ENCODE measurements around the gene DAD1.
"Not testable (repeated sequence)": the region's sequence is repeated elsewhere in the genome, so short reads cannot be mapped to it uniquely, and the experiment has no call there.

Gene DAD1

DNA sequence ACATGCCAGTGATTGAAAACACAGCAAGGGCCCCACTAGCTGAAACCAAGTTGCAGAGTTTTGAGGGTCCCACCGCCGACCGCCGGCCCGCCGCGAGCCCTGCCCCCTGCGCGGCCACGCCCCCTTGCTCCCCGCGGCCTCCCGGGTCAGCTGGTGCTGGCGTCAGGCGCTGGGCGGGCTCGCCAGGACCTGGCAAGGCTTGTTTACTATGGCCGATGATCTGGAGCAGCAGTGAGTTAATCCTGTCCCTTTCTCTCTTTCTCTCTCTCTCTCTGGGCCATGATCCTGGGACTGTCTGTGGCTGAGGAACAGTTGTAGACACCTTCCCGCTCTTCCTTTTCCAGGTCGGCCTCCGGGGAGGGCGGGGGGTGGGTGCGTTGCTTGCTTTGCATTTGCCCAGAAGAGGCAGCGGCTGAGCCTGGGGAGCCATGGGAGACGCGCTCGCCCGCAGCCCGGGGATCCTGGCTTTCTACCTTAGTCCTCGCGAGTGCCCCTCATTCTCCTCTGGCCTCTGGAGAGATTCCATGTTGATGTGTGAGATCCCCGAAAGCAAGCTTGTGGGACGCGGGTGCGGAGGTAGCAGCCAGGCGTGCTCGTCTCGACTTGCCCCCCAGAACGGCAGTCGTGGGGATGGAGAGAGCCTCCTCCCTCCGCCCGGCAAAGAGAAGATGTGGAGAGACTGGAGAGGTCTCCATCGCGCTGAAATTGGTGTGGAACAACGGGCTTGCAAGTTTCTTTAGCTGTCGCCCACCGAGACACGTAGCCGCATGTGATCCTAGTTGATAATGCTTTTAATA, 9.3 kb upstream of the DAD1 start, which contains the start of gene ABHD4:
ABHD4 (plus strand) TSS at position 202 of the 797 bp plus-strand sequence; CDS start at position 209, 7 bp downstream.
- peak; percentile 57 for DNase-seq

DNA sequence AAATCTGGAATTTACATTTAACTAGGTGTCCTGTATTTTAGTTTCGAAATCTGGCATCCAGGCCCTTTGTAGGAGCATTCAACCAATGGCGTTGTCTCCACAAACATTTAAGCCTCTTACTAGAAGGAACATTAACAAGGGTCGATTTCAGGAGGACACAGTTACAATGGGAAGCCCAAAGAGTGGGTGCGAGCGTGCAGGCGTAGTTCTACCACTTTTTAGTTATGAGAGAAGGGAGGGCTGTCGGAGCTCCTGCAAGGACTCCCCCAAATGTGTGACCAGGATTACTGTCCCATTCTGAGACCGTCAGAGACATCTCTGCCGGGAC, 8.7 kb upstream of the DAD1 start:
- DNase-seq: no peak

DNA sequence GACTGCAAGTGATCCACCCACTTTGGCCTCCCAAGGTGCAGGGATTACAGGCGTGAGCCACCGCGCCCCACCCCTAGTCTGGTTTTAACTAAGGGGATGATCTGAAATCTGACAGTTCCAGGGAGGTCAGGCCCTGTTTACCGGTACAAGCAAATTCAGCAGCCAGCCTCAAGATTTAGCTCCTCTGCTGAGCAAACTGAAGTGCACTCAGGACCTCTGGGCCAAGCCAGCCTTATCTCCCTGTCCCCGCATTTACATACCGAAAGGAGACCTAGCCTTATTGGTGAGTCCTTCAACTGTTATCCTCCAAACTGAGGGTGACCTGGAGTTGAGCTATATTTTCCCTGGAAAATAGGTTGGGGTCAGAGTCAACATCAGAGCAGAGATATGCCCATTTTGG, 8.2 kb upstream of the DAD1 start:
- no peak for DNase-seq

DNA sequence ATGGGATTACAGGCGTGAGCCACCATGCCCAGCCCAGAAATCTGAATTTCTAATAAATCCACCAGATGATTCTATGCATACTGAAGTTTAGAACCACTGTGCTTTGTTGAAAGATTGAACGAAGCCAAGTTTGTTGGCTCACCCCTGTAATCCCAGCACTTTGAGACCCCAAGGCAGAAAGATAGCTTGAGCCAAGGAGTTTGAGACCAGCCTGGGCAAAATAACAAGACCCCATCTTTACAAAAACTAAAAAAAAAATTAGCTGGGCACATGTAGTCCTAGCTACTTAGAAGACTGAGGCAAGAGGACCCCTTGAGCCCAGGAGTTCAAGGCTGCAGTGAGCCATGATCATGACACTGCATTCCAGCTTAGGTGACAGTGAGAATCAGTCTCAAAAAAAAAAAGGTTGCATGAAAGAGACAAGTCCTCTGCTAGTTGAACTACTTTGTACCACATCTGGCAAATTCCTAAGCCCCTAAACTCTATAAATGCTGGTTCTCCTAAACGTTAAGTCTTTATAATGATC, 7.4 kb upstream of the DAD1 start:
- no peak for DNase-seq

DNA sequence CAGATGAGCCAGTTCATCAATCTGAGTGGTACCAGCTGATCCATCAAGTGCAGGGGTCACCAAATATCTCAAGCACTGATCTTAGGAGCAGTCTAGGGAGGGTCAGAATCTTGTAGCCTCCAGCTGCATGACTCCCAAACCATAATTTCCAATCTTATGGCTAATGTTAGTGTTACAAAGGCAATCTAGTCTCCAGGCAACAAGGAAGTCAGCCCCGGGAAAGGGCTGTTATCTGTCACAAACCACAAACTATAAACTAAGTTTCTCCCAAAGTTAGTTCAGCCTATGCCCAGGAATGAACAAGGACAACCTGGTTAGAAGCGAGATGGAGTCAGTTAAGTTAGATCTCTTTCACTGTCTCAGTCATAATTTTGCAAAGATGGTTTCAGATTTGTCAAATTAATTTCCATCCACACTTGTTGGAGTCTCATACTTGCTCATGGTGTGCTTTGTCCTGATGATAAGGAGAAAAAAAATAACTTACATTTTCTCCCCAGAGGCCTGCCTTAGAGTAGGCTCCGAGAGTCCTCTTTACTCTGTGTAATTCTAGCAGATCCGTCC, 5.2 kb upstream of the DAD1 start:
- DNase-seq: peak; percentile 60

DNA sequence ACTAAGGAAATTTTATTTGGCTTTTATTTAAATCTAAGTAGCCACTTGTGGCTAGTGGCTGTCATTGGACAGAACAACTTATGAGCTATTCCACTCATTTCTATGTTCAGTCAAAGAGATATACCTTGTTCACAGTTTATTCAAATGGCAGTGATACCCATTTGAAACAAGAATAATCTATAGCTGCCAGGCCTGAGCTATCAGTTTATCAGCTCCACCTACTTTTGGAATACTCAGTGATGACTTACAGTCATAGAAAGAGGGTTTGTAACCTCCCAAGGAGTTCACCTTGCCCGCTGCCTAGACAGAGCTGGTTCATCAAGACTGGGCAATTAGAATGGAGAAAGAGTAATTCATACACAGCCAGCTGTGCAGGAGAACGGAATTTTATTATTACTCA, 4.6 kb upstream of the DAD1 start:
- no peak for DNase-seq

DNA sequence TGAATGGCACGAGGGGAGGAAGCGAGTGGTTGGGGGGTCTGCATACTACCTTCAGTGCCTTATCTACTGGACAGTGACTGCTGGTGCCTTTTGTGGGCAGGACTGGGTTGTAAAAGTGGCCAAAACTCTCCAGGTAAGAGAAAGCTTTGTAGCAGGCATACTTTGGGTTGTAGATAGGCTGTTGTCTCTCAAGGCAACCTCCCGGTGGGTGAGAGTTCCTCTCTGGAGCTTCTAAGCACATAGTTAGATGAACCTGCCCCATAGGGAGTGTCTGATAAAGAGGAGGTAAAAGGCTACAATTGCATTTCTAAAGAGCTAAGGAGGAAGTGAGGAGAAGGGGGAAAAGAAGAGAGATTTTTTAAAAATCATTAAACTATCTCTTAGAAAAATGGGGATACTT, 4.2 kb upstream of the DAD1 start:
- DNase-seq: no peak

DNA sequence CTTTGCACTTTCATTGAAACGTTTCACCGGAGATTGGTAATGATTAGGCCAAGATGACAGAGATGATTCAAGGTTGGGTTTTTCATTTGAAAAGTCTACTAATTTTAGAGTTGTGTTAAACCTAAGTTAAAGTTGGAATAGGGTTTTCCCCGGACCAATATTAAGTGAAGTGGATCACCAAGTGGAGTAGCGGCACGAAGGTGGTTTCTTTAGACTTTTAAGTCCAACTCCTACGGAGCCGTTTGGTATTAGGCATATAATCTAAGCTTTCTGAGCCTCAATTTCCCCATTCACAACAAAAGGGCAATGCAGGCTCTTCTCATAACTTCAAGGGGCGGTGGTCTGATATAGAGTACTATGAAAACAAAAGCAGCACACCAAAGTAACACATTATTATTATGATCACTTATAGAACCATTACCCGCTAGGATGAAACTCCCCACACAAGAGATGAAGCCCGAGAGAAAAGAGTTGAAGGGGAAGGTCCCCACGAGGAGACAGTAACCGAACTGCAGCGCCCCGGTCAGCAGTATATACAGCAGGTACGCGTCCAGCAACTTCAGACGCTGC, 413 bp downstream of the DAD1 start:
- no peak for DNase-seq

DNA sequence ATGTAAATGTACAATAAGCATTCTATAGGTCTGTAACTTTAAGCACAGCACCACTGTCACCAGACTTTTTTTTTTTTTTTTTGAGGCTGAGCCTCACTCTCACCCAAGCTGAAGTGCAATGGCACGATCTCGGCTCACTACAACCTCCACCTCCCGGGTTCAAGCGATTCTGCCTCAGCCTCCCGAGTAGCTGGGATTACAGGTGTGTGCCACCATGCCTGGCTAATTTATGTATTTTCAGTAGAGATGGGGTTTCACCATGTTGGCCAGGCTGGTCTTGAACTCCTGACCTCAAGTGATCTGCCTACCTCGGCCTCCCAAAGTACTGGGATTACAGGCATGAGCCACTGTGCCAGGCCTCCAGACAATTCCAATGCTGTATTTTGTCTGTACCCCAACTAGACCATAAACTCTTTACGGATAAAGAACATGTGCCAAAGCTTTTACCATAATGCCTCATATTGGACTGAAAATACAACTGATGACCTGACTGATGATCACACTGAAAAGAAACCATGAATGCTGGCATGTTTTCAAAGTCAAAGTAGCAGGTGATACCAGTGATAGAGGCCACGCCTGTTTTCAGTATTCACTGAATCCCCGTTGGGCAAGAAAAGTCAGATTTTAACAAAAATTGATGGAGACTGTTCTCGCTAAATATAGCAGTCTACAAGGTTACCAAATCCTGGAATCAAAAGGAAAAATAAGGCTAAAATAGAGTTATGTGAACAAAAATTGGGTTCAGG, 1.2 kb downstream of the DAD1 start:
- not testable (repeated sequence) for DNase-seq

DNA sequence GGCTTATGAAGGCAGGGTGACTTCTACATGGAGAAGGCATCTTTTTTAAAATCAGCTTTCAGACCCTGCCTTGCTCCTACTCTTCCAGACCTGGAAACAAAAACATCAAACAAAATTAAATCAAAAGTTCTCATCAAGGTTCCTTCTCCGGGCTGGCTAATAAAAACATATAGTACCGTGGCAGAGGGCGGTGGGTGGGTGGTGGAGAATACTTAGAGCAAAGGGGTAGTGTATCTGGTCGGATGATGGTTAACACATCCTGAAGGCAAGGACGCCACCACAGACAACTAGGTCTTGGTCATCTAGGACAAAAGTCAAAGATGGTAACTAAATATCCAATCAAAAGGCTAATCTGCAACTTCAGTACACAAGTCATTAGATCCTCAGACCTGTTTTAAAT, 1.8 kb downstream of the DAD1 start:
- no peak for DNase-seq

DNA sequence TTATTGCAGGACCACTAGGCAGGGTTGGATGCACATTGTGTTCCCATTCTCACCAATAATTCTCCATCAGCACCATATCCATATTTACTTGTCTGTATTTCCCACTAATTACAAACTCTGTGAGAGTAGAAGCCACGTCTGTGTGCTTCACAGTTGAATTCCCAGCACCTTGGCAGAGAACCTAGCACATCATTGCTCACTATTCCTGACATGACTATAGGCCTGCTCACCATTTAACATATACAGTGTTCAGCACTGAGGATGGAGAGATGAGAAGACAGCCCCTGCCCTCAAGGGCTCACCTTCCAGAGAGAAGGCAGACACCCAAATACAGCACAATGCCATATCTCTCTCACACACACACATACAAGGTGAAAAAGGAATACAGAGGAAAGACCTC, 5.0 kb downstream of the DAD1 start:
- no peak for DNase-seq

DNA sequence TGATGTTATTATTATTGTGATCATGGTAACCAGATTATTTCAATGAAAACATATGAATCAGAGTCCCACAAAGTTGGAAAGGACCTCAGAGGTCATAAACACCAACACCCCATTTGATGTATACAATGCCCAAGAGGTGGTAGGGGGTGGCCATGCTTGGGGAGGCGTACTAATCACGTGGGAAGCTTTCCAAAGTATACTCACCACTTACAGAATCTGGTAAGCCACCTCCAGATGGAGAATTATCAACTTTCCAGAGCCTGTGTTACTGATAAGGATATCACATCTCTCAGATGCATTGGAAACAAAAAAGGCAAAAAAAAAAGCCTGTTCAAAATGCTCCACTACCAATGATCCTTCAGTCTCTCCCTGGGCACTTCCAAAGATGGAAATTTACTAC, 8.4 kb downstream of the DAD1 start:
- peak; percentile 47 for DNase-seq

DNA sequence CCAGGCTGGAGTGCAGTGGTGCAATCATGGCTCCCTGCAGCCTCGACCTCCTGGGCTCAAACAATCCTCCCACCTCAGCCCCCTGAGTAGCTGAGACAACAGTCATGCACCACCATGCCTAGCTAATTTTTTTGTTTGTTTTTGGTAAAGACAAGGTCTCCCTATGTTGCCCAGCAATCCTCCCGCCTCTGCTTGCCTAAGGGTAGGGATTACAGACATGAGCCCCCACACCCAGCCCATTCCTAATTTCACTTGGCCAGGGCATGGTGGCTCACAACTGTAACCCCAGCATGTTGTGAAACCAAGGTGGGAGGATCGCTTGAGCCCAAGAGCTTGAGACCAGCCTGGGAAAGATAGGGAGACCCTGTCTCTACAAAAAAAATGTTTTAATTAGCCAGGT, 9.1 kb downstream of the DAD1 start:
- no peak for DNase-seq

DNA sequence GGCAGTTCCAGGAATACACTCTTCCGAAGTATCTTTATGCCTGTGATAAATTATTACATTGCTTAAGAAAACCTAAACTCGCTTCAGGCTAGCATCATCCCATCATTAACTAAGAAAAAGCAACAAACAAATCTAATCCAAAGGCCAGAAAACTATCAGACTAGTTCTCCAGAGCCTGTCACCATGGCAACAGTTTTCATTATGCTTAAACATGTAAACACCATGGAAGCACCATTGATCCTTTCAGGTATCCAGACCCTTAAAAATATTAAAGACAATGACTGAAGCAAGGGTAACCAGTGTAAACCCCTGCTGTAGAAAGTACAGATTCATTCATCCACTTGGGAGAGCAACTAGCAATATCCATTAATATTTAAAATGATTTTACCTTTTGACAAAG, 9.8 kb downstream of the DAD1 start:
- no peak for DNase-seq

DNA sequence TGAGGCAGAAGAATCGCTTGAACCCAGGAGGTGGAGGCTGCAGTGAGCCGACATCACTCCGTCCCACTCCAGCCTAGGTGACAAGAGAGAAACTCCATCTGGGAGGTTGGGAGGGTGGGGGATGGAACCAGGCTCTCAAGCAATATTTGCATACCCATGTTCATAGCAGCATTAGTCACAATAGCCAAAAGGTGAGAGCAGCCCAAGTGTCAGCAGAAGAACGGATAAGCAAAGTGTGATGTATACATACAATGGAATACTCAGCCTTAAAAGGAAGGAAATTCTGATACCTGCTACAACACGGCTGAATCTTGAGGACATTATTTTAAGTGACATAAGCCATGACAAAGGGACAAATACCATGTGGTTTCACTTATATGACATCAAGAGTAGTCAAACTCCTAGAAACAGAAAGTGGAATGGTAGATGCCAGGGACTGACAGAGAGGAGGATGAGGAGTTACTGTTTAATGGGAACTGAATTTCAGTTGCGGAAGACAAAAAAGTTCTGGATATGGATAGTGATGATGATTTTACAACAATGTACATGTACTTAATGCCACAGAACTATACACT, 11.6 kb downstream of the DAD1 start:
- no peak for DNase-seq

DNA sequence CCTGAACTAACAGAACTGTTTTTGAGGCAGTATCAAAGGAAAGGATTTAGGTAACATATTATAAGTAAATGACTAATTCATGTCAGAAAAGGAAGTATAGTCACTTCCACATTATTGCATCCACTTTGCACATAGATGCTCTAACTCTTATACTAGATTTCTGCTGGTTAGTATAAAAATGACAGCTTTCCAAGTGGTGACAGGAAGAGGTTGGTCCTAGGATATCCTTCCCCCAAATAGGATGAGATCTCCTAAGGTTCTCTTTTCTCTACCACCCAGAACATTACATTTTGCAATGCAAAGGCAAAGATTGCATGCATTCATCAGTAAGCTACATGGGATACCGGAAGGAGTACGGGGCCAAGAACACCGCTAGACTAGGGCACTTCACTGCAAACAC, 15.2 kb downstream of the DAD1 start:
- DNase-seq: no peak

DNA sequence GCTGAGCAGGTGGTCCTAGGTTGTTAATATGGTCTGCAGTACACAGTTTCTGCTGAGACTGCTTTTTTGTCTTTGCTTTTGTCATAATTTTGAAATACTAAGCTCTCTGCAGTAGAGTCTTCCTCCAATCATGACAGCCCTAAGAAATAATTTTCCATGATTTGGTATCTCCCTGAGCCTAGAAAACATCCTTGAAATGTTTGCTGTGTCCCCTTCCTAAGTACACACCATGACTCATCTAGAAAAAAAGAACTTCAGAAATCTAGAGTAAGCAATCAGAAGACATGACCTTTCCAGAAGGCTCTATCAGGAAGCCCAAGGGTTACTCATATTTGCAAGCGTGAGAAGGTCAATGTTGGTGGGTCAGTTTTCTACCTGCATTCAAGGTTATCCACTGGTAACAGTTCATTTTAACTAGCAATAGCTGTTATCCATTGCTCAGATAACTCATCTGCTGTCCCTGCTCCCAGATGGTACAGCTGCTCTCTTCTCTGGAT, 16.4 kb downstream of the DAD1 start:
- DNase-seq: peak; percentile 93

DNA sequence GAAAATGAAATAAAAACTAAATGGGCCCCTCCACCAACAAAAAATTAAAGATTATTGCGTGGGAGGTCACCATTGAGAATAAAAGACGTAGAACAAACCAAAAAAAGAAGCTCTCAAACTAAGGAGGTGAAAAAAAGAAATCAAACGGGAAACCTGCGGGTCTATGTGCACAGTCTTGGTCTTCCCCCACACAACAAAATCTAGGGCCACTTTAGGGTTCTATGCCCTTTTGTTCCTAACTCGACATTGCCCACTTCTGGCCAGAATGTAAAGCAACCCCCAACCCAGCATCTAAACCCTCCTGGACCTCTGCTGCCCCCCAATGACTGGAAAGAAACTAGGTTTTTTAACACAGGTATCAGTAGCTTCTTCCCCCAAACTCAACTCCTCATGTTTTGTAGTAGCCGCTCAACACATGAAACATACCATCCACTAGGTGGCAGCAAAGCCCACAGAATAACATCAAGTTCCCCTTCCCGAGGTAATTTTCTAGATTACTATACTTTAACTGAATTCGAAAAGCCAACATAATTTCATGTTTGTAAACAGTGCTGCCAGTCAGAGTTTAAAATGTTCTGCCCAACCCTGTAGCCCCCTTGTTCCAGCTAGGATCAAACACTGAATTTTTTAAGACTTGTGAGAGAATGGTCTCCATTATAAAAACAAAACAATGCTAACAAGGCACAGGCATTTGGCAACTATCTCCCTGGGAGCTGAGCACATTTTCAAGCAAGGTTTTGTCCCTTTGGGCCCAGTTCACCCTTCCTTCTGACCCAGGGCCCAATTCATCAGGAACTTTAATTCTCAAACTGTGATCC, 18.7 kb downstream of the DAD1 start:
- peak; percentile 47 for DNase-seq

DNA sequence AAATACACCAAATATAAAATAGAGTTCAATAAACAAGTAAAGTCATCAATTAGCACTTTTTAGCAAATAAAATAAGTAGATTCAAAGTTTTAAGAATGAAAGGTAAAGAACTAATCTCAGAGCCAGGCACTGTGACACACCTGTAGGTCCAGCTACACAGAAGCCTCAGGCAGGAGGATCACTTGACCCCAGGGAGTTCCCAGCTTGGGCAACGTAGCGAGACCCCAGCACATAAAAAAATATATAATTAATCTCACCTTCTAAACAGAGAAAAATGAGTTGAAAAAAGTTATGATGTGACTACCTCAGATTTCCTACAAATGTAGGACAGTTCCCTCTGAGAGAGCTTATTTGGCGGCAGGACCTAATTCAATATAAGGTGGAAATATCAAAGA, 19.3 kb downstream of the DAD1 start:
- DNase-seq: no peak

DNA sequence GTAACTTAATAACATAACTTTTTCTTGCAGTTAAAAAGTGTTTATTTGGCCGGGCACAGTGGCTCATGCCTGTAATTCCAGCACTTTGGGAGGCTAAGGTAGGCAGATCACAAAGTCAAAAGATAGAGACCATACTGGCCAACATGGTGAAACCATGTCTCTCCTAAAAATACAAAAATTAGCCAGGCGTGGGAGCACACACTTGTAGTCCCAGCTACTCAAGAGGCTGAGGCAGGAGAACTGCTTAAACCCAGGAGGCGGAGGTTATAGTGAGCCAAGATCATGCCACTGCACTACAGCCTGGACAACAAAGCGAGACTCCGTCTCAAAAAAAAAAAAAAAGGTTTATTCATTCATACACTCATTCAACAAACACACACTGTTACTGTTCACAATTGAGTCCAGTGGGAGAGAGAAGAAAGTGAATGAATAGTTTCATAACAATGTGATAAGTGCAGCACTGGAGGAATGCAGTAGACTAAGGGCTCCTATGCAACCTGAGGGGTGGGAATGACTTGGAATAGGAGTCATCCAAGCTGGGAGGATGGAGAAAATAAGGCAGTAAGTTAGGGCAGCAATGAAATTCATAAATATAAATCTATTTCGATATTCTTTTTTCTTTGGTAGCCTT, 19.8 kb downstream of the DAD1 start:
- no peak for DNase-seq

DNA sequence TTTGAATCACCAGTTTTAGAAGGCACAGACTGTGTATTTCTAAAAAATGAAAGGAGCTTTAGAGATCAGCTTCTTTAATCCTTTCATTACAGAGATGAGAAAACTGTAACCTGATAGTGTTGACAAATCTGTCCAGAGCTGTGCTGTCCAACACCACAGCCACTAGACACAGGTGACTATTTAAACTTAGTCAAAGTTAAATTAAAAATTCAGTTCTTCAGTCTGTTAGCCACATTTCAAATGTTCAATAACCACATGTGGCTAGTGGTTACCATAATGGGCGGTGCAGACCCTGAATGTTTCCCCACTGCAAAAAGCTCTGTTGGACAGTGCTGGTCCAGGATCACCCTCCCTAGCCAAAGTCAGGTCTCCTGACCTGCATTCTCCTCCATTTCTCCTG, 21.6 kb downstream of the DAD1 start:
- DNase-seq: no peak

DNA sequence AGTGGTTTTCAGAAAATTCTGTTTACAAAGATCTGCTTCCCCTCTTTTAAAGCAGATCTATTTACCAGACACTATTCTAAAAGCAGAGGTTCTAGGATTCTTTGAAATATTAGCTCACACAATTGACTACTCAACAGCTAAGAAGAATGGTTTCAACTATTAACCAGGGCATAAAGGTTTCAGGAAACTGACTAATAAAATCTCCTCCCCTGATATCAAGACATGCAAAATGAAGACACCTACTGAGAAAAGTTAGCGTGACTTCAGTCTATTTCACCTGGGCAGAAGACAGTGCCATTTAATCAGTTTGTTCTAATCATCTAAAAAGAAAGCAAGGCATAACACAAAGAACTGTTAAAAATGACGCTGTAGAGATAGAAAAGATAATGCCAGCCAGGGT, 22.2 kb downstream of the DAD1 start:
- DNase-seq: no peak
